ENCODE data around the gene SAPCD2. TPM values are rescaled to one million over a fixed set of nuclear protein-coding genes. Genes with fewer than 3 reads are reported as not detected.
"Not testable (repeated sequence)": the region's sequence is repeated elsewhere in the genome, so short reads cannot be mapped to it uniquely, and the experiment has no call there.

SAPCD2 gene
- total RNA-seq, 1 donor from 2014 or later: 0.99 TPM

GRCh38 chr9:137048655-137049543, 21.5 kb downstream of the SAPCD2 start:
- DNase-seq (ENCODE audit: low read depth): no peak

GRCh38 chr9:137046088-137046787, 24.1 kb downstream of the SAPCD2 start, which contains the start of gene NPDC1:
Gene NPDC1 (minus strand): TSS chr9:137046177. CDS start chr9:137045989, 188 bp downstream.
- peak; percentile 51 for DNase-seq (ENCODE audit: low read depth)

GRCh38 chr9:137045294-137046087, 24.9 kb downstream of the SAPCD2 start:
- no peak for DNase-seq (ENCODE audit: low read depth)

GRCh38 chr9:137044502-137045177, 25.7 kb downstream of the SAPCD2 start:
- DNase-seq (ENCODE audit: low read depth): peak; percentile 42

GRCh38 chr9:137044037-137044436, 26.3 kb downstream of the SAPCD2 start:
- DNase-seq (ENCODE audit: low read depth): no peak

- no peak for DNase-seq (ENCODE audit: low read depth)
Measured at GRCh38 chr9:137042751-137043727, 27.3 kb downstream of the SAPCD2 start.

- no peak for DNase-seq (ENCODE audit: low read depth)
Measured at GRCh38 chr9:137041124-137041523, 29.2 kb downstream of the SAPCD2 start.

GRCh38 chr9:137040568-137040967, 29.8 kb downstream of the SAPCD2 start:
- DNase-seq (ENCODE audit: low read depth): no peak

- no peak for DNase-seq (ENCODE audit: low read depth)
Measured at GRCh38 chr9:137039611-137040366, 30.6 kb downstream of the SAPCD2 start.

GRCh38 chr9:137038916-137039315, 31.4 kb downstream of the SAPCD2 start:
- DNase-seq (ENCODE audit: low read depth): no peak

- DNase-seq (ENCODE audit: low read depth): no peak
Measured at GRCh38 chr9:137037483-137037882, 32.9 kb downstream of the SAPCD2 start.

GRCh38 chr9:137037035-137037434, 33.3 kb downstream of the SAPCD2 start:
- no peak for DNase-seq (ENCODE audit: low read depth)

- no peak for DNase-seq (ENCODE audit: low read depth)
Measured at GRCh38 chr9:137035937-137036336, 34.4 kb downstream of the SAPCD2 start.

GRCh38 chr9:137035507-137035834, 34.9 kb downstream of the SAPCD2 start:
- no peak for DNase-seq (ENCODE audit: low read depth)

GRCh38 chr9:137034709-137035506, 35.4 kb downstream of the SAPCD2 start:
- peak; percentile 71 for DNase-seq (ENCODE audit: low read depth)

- DNase-seq (ENCODE audit: low read depth): no peak
Measured at GRCh38 chr9:137034039-137034708, 36.2 kb downstream of the SAPCD2 start.

- not testable (repeated sequence) for DNase-seq (ENCODE audit: low read depth)
Measured at GRCh38 chr9:137033481-137033880, 36.9 kb downstream of the SAPCD2 start.

- no peak for DNase-seq (ENCODE audit: low read depth)
Measured at GRCh38 chr9:137032858-137033257, 37.5 kb downstream of the SAPCD2 start.
